Ovary (tissue), 9 donors: ENCODE results near the gene DLX6. TPM values are rescaled to one million over a fixed set of nuclear protein-coding genes. Genes with fewer than 3 reads are reported as not detected.

Experiments
- DNase-seq, 5 donors: peaks; one replicate each; pipeline ENCODE4 v3.0.0-alpha.2; 2019 to 2020
- H3K27ac ChIP-seq, 2 donors: fragments of 200-600 bp; one replicate each; pipeline versions ENCODE4 v1.5.1 to v1.8.0; 2019 to 2022
- H3K27me3 ChIP-seq: fragments of 200-600 bp; one replicate; pipeline ENCODE4 v1.8.0; 2022
- H3K36me3 ChIP-seq: fragments of 200-600 bp; sonication (generic); one replicate; pipeline ENCODE4 v1.5.1; 2019
- H3K4me1 ChIP-seq: one replicate; pipeline ENCODE4 v1.8.1; 2013; ENCODE audit warnings: mild to moderate bottlenecking, moderate library complexity; ENCODE audit not compliant: insufficient read depth
- H3K4me3 ChIP-seq: fragments of 200-600 bp; sonication (generic); one replicate; pipeline ENCODE4 v1.5.1; 2017
- H3K9me3 ChIP-seq, 2 donors: fragments of 200-600 bp in 1 of 2; sonication (generic) in 1 of 2; one replicate each; pipeline versions ENCODE4 v1.5.1 to v1.8.1; 2013 to 2019; ENCODE audit warnings: mild to moderate bottlenecking in 1 of 2, moderate library complexity in 1 of 2
- CTCF ChIP-seq, 3 donors: fragments of 450-650 bp in 2 of 3; fragments of 200-600 bp in 1 of 3; IDR thresholded peaks; one replicate each; pipeline versions ENCODE4 v1.5.1 to v1.8.0; 2016 to 2022; ENCODE audit warnings: antibody characterized with exemption in 3 of 3, mild to moderate bottlenecking in 1 of 3
- EP300 ChIP-seq: sonication (generic); formaldehyde crosslinking; IDR thresholded peaks from one replicate; pipeline ENCODE4 v1.6.1; 2017; ENCODE audit warnings: antibody characterized with exemption
- POLR2A ChIP-seq: fragments of 450-650 bp; IDR thresholded peaks from one replicate; pipeline ENCODE4 v1.6.1; 2017; ENCODE audit warnings: antibody characterized with exemption, mild to moderate bottlenecking, moderate library complexity
- WGBS, 3 donors: extraction: QIAGEN DNeasy Blood & Tissue Kit in 1 of 3; methylation state at CpG; one replicate each; pipeline versions ENCODE4 v1.1.5 to v1.1.7; 2013 to 2017; 5-methylcytosine and 5-hydroxymethylcytosine counted together
- intact Hi-C, 4 donors: fragments of 100-400 bp; cut with DNase I; formaldehyde crosslinking; loops; one replicate each; pipeline versions ENCODE4 v1.11.0 to v1.15.1; 2022 to 2023
- polyA plus RNA-seq, 2 donors: library from polyadenylated mRNA; stranded (reverse); fragments of 200-250 nt in 1 of 2; fragments of 350-450 nt in 1 of 2; fragmentation: Illumina TruSeq in 1 of 2; extraction: RNeasy Lipid Tissue Mini Kit (QIAGEN cat#74804) in 1 of 2; gene quantifications; one replicate each; pipeline ENCODE4 v1.2.3, GENCODE V29; 2013 to 2014
- total RNA-seq, 7 donors: library from RNA; depleted of rRNA in 2 of 7; stranded (reverse); fragments of >200 nt in 2 of 7; fragmentation: NEBNext Ultra II Directional in 3 of 7; extraction: Animal tissue kit (Norgen Biotek cat#: 25700) in 3 of 7; gene quantifications; one replicate each; pipeline versions ENCODE4 v1.1.0 to v1.2.4, GENCODE V29; 2016 to 2023
- donor health status: DM: no; HTN: no; CAD: no; lungs with moderate emphysema.
- donor health status: DM: no; HTN: no; CAD: no.
- donor health status: Bipolar disorder and iron deficiency.
- donor health status: DM: yes; HTN: yes; CAD: no.
- donor health status: DM: no; HTN: no; CAD: no.
- donor health status: DM: yes; HTN: yes; CAD: no.

Gene DLX6
- total and polyA plus RNA-seq, 9 donors: 0.10 to 0.95 (median 0.20) TPM; not detected in 2

GRCh38 chr7:97013845-97014134 is 8.4 kb downstream of the DLX6 start:
- Histone ChIP-seq H3K4me3 (no peak overlapping the region), H3K4me1 (peaks cover 7% of the 10 kb centered on the region), H3K9me3 (no peaks in the 10 kb centered on the region), H3K27me3 (no peaks in the 10 kb centered on the region), H3K27ac (no peak overlapping the region), H3K36me3 (no peaks in the 10 kb centered on the region)
- intact Hi-C loops: no loop called here
- 14 to 28% (median 23%) methylated on average over 1 of the region's 1 CpG for WGBS, 3 donors
- TF ChIP-seq CTCF (IDR thresholded peaks at IDR 0.05) (no peak), POLR2A (no peak), EP300 (no peak)
- no peak for DNase-seq

GRCh38 chr7:97014145-97014750 is 8.9 kb downstream of the DLX6 start:
- Histone ChIP-seq H3K4me1 (peaks cover 7% of the 10 kb centered on the region), H3K4me3 (no peak overlapping the region), H3K36me3 (no peaks in the 10 kb centered on the region), H3K27me3 (no peaks in the 10 kb centered on the region), H3K9me3 (no peaks in the 10 kb centered on the region), H3K27ac (no peak overlapping the region)
- WGBS, 3 donors: 19 to 29% (median 22%) methylated on average over 5 of the region's 5 CpGs
- intact Hi-C loops: no loop called here
- DNase-seq: no peak
- TF ChIP-seq EP300: no peak
- TF ChIP-seq CTCF (IDR thresholded peaks at IDR 0.05): no peak
- no peak for TF ChIP-seq POLR2A

GRCh38 chr7:97015279-97015678 is 9.9 kb downstream of the DLX6 start:
- no peak overlapping the region for H3K27ac ChIP-seq
- H3K4me3 ChIP-seq: no peak overlapping the region
- peaks cover 7% of the 10 kb centered on the region for H3K4me1 ChIP-seq
- H3K9me3 ChIP-seq: no peaks in the 10 kb centered on the region
- H3K36me3 ChIP-seq: no peaks in the 10 kb centered on the region
- intact Hi-C loops: no loop called here
- H3K27me3 ChIP-seq: no peaks in the 10 kb centered on the region
- 13 to 36% (median 28%) methylated on average over 3 of the region's 3 CpGs for WGBS, 3 donors
- TF ChIP-seq POLR2A (no peak), EP300 (no peak), CTCF (IDR thresholded peaks at IDR 0.05) (no peak)
- no peak for DNase-seq

GRCh38 chr7:97015756-97016380 is 10.5 kb downstream of the DLX6 start:
- intact Hi-C loops: no loop called here
- H3K27me3 ChIP-seq: no peaks in the 10 kb centered on the region
- no peaks in the 10 kb centered on the region for H3K36me3 ChIP-seq
- peaks cover 7% of the 10 kb centered on the region for H3K4me1 ChIP-seq
- DNase-seq: no peak
- 5 to 11% (median 10%) methylated on average over 12 of the region's 12 CpGs for WGBS, 3 donors
- no peaks in the 10 kb centered on the region for H3K9me3 ChIP-seq
- no peak for TF ChIP-seq POLR2A
- TF ChIP-seq EP300: no peak
- TF ChIP-seq CTCF (IDR thresholded peaks at IDR 0.05): no peak
- H3K27ac ChIP-seq: no peak overlapping the region
- H3K4me3 ChIP-seq: no peak overlapping the region
